GM19395 (cell line): ENCODE data around the gene PPFIBP1.
"Not testable (repeated sequence)": the region's sequence is repeated elsewhere in the genome, so short reads cannot be mapped to it uniquely, and the experiment has no call there.

Experiments
- ATAC-seq: cut with Tn5 transposase; IDR thresholded peaks from one replicate; pipeline ENCODE4 v1.9.1; 2021; ENCODE audit warnings: mild to moderate bottlenecking, moderate library complexity; ENCODE audit not compliant: unreplicated experiment

PPFIBP1 gene

DNA sequence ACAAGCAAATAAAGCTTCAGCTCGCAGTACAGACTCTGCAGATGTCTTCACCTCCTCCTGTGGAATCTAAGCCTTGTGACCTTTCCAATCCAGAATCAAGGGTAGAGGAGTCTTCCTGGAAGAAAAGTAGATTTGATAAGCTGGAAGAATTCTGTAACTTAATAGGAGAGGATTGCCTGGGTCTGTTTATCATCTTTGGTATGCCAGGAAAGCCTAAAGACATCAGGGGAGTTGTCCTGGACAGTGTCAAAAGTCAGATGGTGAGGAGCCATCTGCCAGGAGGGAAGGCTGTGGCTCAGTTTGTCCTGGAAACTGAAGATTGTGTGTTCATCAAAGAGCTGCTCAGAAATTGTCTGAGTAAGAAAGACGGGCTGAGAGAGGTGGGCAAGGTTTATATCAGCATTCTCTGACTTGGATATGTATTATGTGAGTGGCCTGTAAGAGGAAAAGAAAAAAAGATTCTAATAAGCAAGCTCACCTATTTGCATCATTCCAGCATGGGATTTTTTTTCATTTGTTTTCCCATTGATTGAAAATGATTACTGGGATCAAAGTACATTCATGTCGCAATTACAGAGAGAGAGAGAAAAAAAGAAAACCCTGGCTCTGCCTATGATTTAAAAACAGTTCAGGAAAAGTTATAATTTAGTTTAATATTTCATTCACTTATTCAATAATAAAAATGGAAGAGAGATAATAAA lies 173.0 kb downstream of the PPFIBP1 start:
- no peak for ATAC-seq

DNA sequence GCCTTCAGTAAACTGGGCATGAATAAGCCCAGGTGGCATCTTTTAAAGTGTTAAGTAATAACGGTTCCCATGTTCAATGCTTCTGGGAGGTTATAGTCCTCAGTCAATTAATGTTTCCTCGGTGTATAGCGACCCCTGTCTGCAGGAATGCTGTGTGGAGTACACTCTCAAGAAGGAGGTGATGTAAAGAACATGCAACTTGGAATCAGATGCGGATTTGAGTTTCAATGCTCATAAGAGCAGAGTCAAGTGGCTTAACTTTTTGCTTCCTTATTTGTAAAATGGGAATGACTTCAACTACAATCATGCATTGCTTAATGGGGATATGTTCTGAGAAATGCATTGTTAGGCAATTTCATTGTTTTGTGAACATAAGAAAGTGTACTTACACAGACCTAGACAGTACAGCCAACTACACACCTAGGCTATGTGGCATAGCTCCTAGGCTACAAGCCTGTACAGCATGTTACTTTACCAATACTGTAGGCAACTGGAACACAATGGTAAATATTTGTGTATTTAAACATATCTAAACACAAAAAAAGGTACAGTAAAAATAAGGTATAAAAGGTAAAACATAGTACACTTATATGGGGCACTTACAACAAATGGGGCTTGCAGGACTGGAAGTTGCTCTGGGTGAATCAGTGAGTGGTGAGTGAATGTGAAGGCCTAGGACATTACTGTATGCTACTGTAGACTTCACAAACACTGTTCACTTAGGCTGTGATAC lies 179.9 kb downstream of the PPFIBP1 start:
- ATAC-seq: peak; percentile 91

DNA sequence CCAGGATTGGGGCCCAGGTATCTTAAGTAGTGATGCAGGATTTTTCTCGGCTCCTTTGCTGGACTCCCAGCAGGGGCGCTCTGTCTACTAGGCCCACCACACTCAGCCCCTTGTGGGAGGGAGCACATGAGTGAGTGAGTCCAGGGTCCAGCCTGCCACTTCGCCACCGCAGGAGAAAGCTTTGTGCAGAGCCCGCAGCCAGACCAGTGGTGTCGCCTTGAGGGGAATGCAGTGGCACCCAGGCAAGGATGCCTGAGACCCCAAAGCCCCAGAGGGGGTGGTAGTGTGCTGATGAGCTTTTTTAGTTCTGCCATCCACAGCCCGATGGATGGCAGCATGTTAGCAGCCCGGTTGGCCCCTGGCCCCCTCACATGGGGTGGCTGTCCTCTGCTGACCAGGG lies 181.3 kb downstream of the PPFIBP1 start:
- no peak for ATAC-seq

DNA sequence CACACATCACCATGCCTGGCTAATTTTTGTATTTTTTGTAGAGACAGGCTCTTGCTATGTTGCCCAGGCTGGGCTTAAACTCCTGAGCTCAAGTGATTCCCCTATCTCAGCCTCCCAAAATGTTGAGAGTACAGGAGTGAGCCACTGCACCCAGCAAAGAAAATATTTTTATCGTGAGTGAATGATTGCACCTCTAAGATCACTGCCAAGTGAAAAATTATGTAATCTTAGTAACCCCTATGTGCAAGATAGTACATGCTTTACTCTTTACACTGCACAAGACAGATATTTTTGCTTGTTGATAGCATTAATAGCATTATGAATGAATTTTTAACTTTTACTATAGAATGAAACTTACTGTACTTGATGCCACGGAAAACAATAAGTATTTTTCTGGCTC lies 183.2 kb downstream of the PPFIBP1 start:
- ATAC-seq: no peak

DNA sequence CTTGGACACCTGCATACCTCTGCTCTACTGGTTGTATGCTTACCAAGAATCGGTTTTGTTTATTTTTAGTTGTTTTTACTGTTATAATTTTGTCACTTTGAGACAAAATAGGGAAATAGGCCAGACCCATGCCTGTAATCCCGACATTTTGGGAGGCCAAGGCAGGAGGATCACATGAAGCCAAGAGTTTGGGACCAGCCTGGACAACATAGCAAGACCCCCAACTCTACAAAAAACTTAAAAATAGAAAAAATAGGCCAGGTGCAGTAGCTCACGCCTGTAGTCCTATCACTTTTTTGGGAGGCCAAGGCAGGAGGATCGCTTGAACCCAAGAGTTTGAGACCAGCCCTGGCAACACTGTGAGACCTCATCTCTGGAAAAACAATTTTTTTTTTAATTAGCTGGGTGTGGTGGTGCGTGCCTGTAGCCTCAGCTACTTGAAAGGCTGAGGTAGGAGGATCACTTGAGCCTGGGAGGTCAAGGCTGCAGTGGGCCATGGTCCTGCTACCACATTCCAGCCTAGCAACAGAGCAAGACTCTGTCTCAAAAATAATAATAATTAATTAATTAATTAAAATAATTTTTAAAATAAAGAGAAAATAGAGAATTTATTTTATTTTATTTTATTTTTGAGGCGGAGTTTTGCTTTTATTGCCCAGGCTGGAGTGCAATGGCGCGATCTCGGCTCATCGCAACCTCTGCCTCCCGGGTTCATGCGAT lies 185.4 kb downstream of the PPFIBP1 start:
- ATAC-seq: no peak

DNA sequence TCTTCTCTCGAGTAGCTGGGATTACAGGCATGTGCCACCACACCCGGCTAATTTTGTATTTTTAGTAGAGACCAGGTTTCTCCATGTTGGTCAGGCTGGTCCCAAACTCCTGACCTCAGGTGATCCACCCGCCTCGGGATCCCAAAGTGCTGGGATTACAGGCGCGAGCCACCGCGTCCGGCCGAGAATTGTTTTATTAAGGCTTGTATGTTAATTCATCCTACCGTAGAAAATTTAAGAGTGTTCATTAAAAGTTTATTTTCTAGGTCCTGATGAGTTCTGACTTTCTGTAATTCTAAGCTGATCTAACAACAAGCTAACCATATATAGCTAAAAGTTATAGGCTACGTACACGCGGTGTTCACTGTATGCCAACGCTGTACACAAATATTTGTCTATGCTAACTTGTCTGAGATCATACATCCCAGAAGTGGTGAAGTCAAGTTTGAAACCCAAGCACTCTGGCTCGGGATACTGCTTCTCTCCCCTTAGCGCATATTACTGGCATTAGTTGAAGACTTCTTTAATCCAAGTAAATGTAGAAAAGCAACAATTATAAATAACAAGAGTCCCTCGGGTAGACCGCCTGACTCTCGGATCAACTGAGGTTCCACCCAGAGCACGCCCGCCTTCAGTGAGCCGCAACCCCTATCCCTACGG lies 186.1 kb downstream of the PPFIBP1 start:
- ATAC-seq: peak; percentile 60

DNA sequence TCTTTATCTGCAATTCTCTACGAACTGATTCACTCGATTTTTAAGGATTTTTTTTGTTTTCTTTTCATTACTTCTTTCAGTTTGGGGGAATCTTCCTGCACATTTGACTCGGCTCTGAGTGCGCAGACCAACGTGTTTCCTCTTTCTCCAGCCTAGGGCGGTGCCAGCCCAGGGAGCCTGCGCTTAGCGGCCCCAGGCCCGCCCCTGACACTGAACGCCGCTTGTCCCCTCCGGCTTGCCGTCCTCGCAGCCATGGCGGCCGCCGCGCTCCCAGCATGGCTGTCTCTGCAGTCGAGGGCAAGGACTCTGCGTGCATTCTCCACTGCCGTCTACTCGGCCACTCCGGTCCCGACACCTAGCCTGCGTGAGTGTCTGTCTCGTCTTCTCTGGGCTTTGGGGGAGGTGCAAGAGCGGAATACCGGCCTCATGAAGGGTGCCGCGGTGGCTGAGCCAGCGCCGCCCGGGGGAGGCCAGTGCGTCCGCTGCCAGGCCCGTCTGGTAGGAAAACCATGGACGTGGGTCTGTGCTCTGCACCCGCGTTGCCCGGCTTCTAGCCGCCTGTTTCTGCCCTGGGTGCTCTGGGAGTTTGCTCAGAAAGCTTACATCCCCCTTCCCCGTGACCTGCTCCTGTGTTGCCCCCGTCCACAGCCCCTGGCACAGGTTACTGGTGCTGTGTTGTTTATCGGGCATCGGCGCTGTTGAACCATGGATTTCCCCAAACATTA lies 186.7 kb downstream of the PPFIBP1 start, which contains the start of gene MRPS35:
Gene MRPS35, plus strand, starts transcription at position 241 of the 725 bp plus-strand sequence. Its CDS starts 12 bp downstream, at position 253.
- peak; percentile 94 for ATAC-seq

DNA sequence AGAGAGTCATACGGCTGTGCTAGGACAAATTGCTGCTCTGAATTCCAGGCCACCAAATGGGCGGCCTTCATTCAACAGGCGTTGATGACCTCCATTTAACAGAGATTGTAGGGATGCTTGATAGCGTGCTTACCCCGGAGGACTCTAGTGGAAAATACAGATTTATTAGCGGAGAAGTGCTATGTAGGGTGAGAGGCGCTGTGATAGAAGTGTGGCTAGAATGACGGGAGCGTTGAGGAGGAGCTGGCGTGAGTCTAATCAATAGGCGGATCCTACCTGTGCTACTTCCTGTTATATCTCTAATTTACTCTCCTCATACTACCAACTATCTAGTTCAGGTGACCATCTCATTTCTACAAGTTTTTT lies 187.3 kb downstream of the PPFIBP1 start:
- ATAC-seq: peak; percentile 13

DNA sequence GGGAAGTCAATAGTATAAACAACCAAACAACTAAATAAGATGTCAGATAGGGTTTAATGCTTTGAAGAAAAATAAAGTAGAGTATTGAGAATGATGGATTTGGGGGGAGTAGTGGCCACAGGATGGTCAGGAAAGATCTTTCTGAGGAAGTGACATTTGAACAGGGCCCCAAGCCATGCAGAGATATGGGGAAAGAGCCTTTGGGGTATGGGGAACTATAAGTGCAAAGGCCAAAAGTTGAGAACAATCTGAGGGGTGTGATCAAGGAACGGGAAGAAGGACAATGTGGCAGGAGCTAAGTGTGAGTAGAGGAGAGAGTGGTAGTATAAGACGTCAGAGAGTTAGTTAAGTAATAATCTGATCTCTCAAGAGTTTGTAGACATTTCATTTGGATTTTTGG lies 188.0 kb downstream of the PPFIBP1 start:
- no peak for ATAC-seq

DNA sequence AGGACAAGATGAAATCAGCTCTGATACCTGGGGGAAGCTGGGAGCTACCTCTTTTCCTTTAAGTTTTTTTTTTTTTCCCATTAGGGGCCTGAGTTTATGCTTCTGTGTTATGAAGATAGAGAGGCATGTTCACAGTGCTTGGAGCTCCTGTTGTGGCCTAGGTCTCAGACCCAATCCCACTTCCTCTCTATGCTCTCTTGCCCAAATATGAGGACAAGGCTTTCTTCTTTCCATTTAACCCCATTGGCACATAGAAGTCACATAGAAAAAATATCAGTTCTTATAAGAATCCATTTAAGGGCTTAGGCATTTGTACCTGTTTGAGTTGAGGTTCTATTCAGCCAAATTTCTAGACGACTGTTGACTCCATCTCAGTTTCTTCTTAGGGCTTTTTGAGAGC lies 199.2 kb downstream of the PPFIBP1 start:
- no peak for ATAC-seq

DNA sequence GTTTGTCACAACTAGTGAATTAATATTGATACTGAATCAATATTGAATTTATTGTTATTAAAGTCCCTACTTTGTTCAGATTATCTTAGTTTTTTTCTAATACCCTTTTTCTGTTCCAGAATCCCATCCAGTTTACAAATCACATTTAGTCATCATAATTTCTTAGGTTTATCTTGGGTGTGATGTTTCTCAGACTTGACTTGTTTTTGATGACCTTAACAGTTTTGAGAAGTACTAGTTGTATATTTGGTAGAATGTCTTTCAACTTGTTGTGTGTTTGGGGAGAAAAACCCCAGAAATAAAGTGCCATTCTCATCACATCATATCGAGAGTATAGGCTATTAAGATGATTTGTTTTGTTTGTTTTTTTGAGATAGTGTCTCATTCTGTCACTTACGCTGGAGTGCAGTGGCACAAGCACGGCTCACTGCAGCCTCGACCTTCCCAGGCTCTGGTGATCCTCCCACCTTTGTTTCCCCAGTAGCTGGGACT lies 206.1 kb downstream of the PPFIBP1 start:
- ATAC-seq: no peak

DNA sequence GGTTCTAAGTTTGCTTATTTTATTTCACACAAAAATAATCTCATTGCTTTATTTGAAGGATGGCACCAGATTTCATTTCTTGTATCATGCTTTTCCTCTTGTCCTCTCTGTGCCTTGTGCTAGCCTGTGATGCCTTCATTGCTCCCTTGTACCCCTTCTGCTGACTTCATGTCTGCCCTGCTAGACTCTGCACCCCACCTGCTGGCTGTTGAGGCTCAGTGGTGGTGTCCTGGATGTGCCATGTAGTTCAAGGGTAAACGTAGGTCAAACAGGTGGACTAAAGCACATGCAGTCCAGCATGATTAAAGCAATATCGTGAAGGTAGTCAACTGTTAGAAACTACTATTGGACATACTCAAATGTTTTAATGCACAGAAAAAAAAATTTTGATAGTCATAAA lies 208.3 kb downstream of the PPFIBP1 start:
- ATAC-seq: no peak

DNA sequence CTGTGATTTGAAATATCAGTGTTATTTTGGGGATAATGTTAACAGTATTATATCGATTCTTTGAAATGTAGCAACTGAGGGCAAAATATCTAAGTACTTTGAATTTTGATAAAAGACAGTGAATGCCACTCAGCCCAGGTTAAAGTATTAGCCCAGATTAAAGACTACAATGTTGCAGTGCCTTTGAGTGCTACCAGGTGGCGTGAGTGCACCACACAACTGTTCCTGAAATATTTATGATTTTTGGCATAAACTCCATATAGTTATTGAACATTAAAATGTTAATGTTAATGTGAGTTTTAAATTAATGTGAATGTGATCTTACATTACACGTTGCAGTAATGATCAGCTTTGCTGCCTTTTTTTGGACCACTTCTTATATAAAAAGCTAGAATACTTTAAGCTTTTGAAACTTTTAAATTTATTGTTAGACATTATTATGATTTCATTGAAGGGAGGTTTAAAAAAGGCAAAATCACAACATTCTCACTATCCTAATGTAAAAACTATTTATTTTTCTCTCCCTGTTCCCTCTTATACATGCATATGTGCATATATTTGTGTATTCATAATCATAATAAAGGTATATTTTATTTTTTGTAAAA lies 209.1 kb downstream of the PPFIBP1 start:
- ATAC-seq: peak; percentile 67

DNA sequence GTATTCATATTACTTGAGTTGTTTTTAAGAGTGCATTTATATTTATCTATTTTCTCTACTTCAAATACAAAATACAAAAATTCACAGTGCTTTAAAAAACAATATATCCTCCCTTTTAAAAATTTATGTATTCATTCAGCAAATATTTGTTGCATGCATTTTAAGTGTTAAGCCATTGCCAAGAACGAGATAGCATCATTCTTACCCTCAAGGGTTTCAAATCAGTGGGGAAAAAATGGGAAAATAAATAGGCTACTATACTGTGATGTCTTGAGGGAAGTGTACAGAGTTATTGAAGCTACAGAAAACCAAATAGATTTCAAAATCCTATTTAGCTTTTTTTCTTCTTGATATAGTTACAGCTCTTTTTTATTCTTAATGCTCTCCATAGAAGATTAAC lies 209.8 kb downstream of the PPFIBP1 start:
- ATAC-seq: no peak

DNA sequence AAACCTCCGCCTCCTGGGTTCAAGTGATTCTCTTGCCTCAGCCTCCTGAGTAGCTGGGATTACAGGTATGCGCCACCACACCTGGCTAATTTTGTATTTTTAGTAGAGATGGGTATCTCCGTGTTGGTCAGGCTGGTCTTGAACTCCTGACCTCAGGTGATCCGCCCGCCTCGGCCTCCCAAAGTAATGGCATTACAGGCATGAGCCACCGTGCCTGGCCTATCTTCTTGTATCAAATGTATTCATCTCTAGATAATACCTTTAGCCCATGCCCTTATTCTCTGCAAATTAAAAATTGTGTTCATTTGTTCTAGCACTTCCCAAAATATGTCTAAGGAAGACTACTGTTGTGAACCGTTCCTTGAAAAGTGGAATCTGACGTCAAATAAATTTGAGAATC lies 210.3 kb downstream of the PPFIBP1 start:
- not testable (repeated sequence) for ATAC-seq

DNA sequence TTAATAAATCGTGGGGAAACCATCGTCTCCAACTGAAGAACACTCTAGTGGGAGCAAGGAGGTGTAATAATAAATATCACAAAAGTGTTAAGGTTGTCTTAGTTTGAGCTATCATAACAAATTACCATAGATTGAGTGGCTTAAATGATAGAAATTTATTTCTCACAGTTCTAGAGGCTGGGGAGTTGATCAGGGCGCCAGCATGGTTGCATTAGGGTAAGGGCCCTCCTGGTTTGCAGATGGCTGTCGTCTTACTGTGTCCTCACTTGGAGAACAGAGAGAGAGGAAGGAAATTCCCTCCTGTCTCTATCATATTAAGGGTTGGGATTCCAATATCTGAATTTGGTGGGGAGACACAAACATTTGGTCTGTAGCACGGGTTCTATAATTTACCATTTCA lies 219.6 kb downstream of the PPFIBP1 start:
- ATAC-seq: no peak
